DOHH2 (cell line): Measurements from ENCODE around the gene DCLK2.

Experiments
- H3F3A ChIP-seq: fragments of 200-600 bp; sonication (generic), shearing (Covaris generic); 2 replicates; pipeline ENCODE4 v1.6.0; 2016; ENCODE audit warnings: antibody characterized with exemption, mild to moderate bottlenecking; ENCODE audit not compliant: control insufficient read depth, insufficient read depth
- H3K27ac ChIP-seq: fragments of 200-600 bp; sonication (generic); 2 replicates; pipeline ENCODE4 v1.5.1; 2014; ENCODE audit warnings: low read depth, mild to moderate bottlenecking, low read length, moderate library complexity
- H3K27me3 ChIP-seq: fragments of 200-600 bp; sonication (generic); 2 replicates; pipeline ENCODE4 v1.6.1; 2014; ENCODE audit warnings: mild to moderate bottlenecking, low read length, mixed read lengths; ENCODE audit not compliant: control insufficient read depth
- H3K36me3 ChIP-seq: fragments of 200-600 bp; sonication (generic); 2 replicates; pipeline ENCODE4 v1.6.1; 2014; ENCODE audit warnings: mild to moderate bottlenecking, low read length, moderate library complexity, mixed read lengths; ENCODE audit not compliant: control insufficient read depth
- H3K4me1 ChIP-seq: fragments of 200-600 bp; sonication (generic); 2 replicates; pipeline ENCODE4 v1.6.1; 2014; ENCODE audit warnings: mild to moderate bottlenecking, low read length, mixed read lengths; ENCODE audit not compliant: control insufficient read depth
- H3K4me2 ChIP-seq: fragments of 200-600 bp; sonication (generic); 2 replicates; pipeline ENCODE4 v1.6.0; 2014; ENCODE audit warnings: mild to moderate bottlenecking, low read length, moderate library complexity
- H3K4me3 ChIP-seq: fragments of 200-600 bp; sonication (generic); 2 replicates; pipeline ENCODE4 v1.5.1; 2014; ENCODE audit warnings: mild to moderate bottlenecking, low read length, mixed read lengths
- H3K79me2 ChIP-seq: fragments of 200-600 bp; sonication (generic); 2 replicates; pipeline ENCODE4 v1.6.1; 2014; ENCODE audit warnings: mild to moderate bottlenecking, low read length, mixed read lengths; ENCODE audit not compliant: control insufficient read depth
- H3K9me2 ChIP-seq: fragments of 200-600 bp; sonication (generic); replicated peaks from 2 replicates; pipeline ENCODE4 v1.6.1; 2014; ENCODE audit warnings: mild to moderate bottlenecking, low read length, mixed read lengths; ENCODE audit not compliant: control insufficient read depth
- H3K9me3 ChIP-seq: fragments of 200-600 bp; sonication (generic); 2 replicates; pipeline ENCODE4 v1.6.1; 2014; ENCODE audit warnings: antibody characterized with exemption, low read length, mixed read lengths; ENCODE audit not compliant: control insufficient read depth, insufficient read depth
- H4K20me1 ChIP-seq: fragments of 200-600 bp; sonication (generic); 2 replicates; pipeline ENCODE4 v1.6.0; 2014; ENCODE audit warnings: low read depth, mild to moderate bottlenecking, antibody characterized with exemption, low read length, moderate library complexity; ENCODE audit not compliant: control insufficient read depth, insufficient read depth
- EZH2phosphoT487 ChIP-seq: fragments of 200-600 bp; sonication (generic); IDR thresholded peaks from 2 replicates; pipeline ENCODE4 v1.6.1; 2017; ENCODE audit warnings: borderline replicate concordance, mild to moderate bottlenecking, antibody characterized with exemption, low read length, moderate library complexity, mixed read lengths
- TF ChIP-seq, protein P1 (sequence below): fragments of 200-600 bp; sonication (generic); IDR thresholded peaks from one replicate; pipeline ENCODE4 v1.5.1; 2014; ENCODE audit warnings: antibody characterized with exemption, mild to moderate bottlenecking, low read depth, low read length; ENCODE audit not compliant: poor library complexity, severe bottlenecking

The DCLK2 gene

DNA sequence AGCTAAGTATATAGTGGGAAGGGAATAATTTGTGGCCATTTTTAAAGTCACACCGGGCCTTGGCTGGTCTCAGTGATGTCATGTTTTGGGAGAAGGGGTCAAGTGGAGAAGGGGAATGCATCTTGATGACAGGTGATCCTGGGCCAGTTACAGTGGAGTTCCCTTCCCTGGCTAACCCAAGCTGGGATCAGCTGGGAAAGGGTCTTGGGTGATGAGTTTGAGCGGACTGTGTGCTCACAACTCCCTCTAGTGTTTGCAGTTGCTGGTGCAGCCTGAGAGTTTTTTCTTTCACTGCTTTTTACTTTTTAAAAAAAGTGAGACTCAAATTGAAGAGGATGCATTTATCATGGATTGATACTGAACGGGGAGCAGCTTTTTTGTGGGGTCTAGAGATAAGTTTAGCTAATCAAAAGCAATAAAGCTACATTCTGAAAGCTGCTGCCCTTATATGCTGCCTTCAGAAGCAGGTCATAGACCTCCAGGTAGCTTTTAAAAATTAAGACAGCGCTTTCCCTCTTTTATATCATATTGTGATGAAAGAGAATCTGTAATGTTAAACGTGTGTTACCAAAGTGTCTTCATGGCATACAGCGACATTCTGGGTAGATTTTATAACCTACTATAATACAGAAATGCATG is 164.7 kb downstream of the DCLK2 start:
- Histone ChIP-seq H3K27ac (no peak overlapping the region), H3K4me1 (no peaks in the 10 kb centered on the region), H3K79me2 (no peaks in the 10 kb centered on the region), H3K27me3 (no peaks in the 10 kb centered on the region), H4K20me1 (no peaks in the 10 kb centered on the region), H3K4me2 (no peak overlapping the region), H3F3A (no peaks in the 10 kb centered on the region), H3K4me3 (no peak overlapping the region), H3K36me3 (no peaks in the 10 kb centered on the region), H3K9me3 (no peaks in the 10 kb centered on the region), H3K9me2 (no peaks in the 10 kb centered on the region)
- TF ChIP-seq, protein P1, sequence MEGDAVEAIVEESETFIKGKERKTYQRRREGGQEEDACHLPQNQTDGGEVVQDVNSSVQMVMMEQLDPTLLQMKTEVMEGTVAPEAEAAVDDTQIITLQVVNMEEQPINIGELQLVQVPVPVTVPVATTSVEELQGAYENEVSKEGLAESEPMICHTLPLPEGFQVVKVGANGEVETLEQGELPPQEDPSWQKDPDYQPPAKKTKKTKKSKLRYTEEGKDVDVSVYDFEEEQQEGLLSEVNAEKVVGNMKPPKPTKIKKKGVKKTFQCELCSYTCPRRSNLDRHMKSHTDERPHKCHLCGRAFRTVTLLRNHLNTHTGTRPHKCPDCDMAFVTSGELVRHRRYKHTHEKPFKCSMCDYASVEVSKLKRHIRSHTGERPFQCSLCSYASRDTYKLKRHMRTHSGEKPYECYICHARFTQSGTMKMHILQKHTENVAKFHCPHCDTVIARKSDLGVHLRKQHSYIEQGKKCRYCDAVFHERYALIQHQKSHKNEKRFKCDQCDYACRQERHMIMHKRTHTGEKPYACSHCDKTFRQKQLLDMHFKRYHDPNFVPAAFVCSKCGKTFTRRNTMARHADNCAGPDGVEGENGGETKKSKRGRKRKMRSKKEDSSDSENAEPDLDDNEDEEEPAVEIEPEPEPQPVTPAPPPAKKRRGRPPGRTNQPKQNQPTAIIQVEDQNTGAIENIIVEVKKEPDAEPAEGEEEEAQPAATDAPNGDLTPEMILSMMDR, result peak; percentile 82
- TF ChIP-seq EZH2phosphoT487, result no peak

DNA sequence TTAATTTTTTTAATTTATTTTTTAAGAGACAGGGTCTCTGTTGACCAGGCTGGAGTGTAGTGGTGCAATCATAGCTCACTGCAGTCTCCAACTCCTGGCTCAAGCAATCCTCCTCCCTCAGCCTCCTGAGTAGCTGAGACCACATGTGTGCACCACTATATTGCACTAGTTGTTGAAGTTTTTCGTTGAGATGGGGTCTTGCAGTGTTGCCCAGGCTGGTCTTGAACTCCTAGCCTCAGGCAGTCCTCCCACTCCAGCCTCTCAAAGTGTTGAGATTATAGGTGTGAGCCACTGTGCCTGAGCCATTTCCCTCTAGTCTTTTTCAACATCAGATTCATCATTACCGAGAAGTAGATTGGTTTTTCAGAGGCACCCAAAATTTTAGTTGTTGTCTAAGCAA is 165.7 kb downstream of the DCLK2 start:
- H3K9me3 ChIP-seq, result no peaks in the 10 kb centered on the region
- H3K27me3 ChIP-seq, result no peaks in the 10 kb centered on the region
- no peak overlapping the region for H3K27ac ChIP-seq
- no peak overlapping the region for H3K4me2 ChIP-seq
- no peaks in the 10 kb centered on the region for H3K79me2 ChIP-seq
- H4K20me1 ChIP-seq, result no peaks in the 10 kb centered on the region
- TF ChIP-seq, protein P1, result no peak
- no peak for TF ChIP-seq EZH2phosphoT487
- no peaks in the 10 kb centered on the region for H3K4me1 ChIP-seq
- no peak overlapping the region for H3K4me3 ChIP-seq
- H3K9me2 ChIP-seq, result no peaks in the 10 kb centered on the region
- H3K36me3 ChIP-seq, result no peaks in the 10 kb centered on the region
- H3F3A ChIP-seq, result no peaks in the 10 kb centered on the region

DNA sequence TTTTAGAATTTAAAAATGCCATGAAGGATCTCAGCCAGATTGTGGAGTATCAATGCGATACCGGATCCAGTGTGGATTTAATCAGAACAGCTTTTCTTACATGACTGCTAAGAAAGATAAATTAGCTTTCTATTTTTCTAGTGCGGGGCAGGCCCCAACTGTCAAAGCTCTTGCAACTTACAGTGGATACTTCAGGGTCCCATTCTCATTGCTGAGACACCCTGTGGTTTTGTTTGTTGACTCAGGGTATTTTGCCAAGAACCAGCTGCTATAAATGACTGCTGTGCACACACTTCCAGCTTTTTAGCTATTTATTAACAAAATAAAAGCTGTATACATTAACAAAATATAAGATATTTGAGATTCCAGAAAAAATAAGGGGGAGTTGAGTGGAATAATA is 166.4 kb downstream of the DCLK2 start:
- Histone ChIP-seq H3K4me1 (no peaks in the 10 kb centered on the region), H3K36me3 (no peaks in the 10 kb centered on the region), H3K27ac (no peak overlapping the region), H3K27me3 (no peaks in the 10 kb centered on the region), H4K20me1 (no peaks in the 10 kb centered on the region), H3K4me3 (no peak overlapping the region), H3F3A (no peaks in the 10 kb centered on the region), H3K4me2 (no peak overlapping the region), H3K9me2 (no peaks in the 10 kb centered on the region), H3K79me2 (no peaks in the 10 kb centered on the region), H3K9me3 (no peaks in the 10 kb centered on the region)
- no peak for TF ChIP-seq EZH2phosphoT487
- TF ChIP-seq, protein P1, result no peak
